ENCODE results near the gene SPAG16. TPM values are rescaled to one million over a fixed set of nuclear protein-coding genes. Genes with fewer than 3 reads are reported as not detected.

The SPAG16 gene
- total and polyA plus RNA-seq, 2 donors: 17.7 to 104 TPM

DNA sequence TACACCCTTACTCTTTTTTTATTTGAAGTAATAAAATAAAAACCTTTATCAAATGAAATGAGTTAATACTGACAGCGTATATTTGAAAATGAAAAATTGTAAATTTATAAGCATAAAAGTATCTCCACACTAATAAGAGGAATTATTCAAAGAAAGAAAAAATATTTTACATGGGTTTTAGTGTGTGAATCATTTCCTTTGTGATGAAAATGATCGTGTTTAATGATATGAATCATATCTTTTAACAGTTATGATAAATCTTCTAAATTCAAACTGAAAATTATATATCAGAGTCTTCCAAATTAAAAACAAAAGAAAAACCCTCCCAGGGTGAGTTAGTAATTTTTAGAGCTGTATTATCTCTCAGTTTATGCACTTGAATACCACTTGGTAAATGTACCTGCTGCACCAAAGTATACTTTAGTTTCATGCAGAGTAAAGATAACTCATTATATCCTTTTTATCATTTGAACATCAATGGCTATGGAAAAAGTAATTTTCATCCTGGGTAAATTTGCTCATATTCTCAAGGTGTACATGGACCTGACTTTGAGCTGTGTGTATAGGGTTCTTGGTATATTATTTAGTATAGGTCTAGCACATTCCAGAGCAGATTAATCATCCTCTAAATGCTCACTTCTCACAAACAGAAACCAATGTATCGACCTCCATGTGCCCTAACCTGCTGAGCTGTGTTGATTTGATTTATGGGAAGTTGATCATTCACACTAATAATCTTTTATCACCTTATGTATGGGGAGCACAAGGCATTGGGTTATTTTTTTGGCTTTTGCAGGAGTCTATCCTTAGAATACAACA lies 1027.9 kb downstream of the SPAG16 start:
- no peak overlapping the region for H3K27ac ChIP-seq (ENCODE audit: low read depth)
- no peak for DNase-seq (ENCODE audit: extremely low spot score)
- H3K36me3 ChIP-seq (ENCODE audit: insufficient read depth): no peaks in the 10 kb centered on the region
- H3K4me3 ChIP-seq (ENCODE audit: low read depth, low read length): no peak overlapping the region
- 58% methylated on average over 3 of the region's 3 CpGs for WGBS
- H3K4me1 ChIP-seq (ENCODE audit: insufficient read depth): no peaks in the 10 kb centered on the region

- DNase-seq (ENCODE audit: extremely low spot score): no peak
- Histone ChIP-seq H3K4me3 (ENCODE audit: low read depth, low read length) (no peak overlapping the region), H3K36me3 (ENCODE audit: insufficient read depth) (no peaks in the 10 kb centered on the region), H3K4me1 (ENCODE audit: insufficient read depth) (no peaks in the 10 kb centered on the region), H3K27ac (ENCODE audit: low read depth) (no peak overlapping the region)
- 88% methylated on average over 3 of the region's 3 CpGs for WGBS
These were observed 1031.1 kb downstream of the SPAG16 start for GRCh38 chr2:214315324-214315723.

- Histone ChIP-seq H3K4me1 (ENCODE audit: insufficient read depth) (no peaks in the 10 kb centered on the region), H3K36me3 (ENCODE audit: insufficient read depth) (no peaks in the 10 kb centered on the region), H3K27ac (ENCODE audit: low read depth) (no peak overlapping the region), H3K4me3 (ENCODE audit: low read depth, low read length) (no peak overlapping the region)
- DNase-seq (ENCODE audit: extremely low spot score): no peak
These were observed 1035.9 kb downstream of the SPAG16 start for GRCh38 chr2:214320211-214320610.

GRCh38 chr2:214322662-214323061 lies 1038.4 kb downstream of the SPAG16 start:
- Histone ChIP-seq H3K36me3 (ENCODE audit: insufficient read depth) (no peaks in the 10 kb centered on the region), H3K27ac (ENCODE audit: low read depth) (no peak overlapping the region), H3K4me3 (ENCODE audit: low read depth, low read length) (no peak overlapping the region), H3K4me1 (ENCODE audit: insufficient read depth) (no peaks in the 10 kb centered on the region)
- no peak for DNase-seq (ENCODE audit: extremely low spot score)
- 68% methylated on average over 3 of the region's 3 CpGs for WGBS

DNA sequence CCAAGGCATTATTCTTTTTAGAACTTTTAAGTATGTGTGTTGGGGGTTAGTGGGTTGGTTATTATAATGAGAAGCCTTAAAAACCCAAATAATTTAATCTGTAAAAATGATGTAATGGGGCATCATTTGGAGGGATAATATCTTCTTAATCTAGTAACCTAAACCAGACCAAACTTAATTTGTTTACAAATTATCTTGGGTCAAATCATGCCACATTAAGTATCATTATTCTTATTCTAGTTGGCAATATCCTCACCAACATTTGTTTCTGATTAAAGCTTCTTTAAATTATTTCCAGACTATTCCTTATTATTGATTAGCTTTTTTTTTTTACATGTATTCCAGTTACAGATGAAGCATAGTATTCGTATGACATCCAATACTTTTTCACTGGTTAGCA lies 1041.1 kb downstream of the SPAG16 start:
- H3K4me1 ChIP-seq (ENCODE audit: insufficient read depth): no peaks in the 10 kb centered on the region
- H3K27ac ChIP-seq (ENCODE audit: low read depth): no peak overlapping the region
- no peak overlapping the region for H3K4me3 ChIP-seq (ENCODE audit: low read depth, low read length)
- WGBS: 76% methylated on average over 1 of the region's 1 CpG
- DNase-seq (ENCODE audit: extremely low spot score): no peak
- H3K36me3 ChIP-seq (ENCODE audit: insufficient read depth): no peaks in the 10 kb centered on the region

GRCh38 chr2:214328941-214329340 lies 1044.7 kb downstream of the SPAG16 start:
- no peaks in the 10 kb centered on the region for H3K36me3 ChIP-seq (ENCODE audit: insufficient read depth)
- H3K27ac ChIP-seq (ENCODE audit: low read depth): no peak overlapping the region
- WGBS: 82% methylated on average over 3 of the region's 3 CpGs
- no peaks in the 10 kb centered on the region for H3K4me1 ChIP-seq (ENCODE audit: insufficient read depth)
- no peak overlapping the region for H3K4me3 ChIP-seq (ENCODE audit: low read depth, low read length)
- no peak for DNase-seq (ENCODE audit: extremely low spot score)

DNA sequence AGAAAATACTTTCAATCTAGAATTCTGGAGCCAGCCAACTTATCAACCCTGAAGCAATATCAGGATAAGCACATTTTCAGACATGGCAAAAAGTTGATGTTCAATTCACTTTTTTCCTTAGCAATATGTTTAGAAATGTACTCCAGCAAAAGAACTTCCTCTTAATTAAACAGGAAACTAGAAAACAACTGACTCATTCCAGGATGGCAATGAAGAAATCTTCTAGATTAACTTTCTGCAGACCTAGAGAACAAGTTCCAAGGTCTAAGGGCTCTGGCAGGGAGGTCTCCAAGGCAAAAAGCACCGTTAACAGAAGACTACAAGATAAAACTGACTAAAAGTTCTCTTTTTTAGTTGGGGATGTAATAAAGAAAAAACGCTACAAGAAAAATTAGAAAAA lies 1057.4 kb downstream of the SPAG16 start:
- no peaks in the 10 kb centered on the region for H3K36me3 ChIP-seq (ENCODE audit: insufficient read depth)
- H3K4me1 ChIP-seq (ENCODE audit: insufficient read depth): no peaks in the 10 kb centered on the region
- DNase-seq (ENCODE audit: extremely low spot score): no peak
- WGBS: 76% methylated on average over 2 of the region's 2 CpGs
- H3K4me3 ChIP-seq (ENCODE audit: low read depth, low read length): no peak overlapping the region
- H3K27ac ChIP-seq (ENCODE audit: low read depth): no peak overlapping the region

DNA sequence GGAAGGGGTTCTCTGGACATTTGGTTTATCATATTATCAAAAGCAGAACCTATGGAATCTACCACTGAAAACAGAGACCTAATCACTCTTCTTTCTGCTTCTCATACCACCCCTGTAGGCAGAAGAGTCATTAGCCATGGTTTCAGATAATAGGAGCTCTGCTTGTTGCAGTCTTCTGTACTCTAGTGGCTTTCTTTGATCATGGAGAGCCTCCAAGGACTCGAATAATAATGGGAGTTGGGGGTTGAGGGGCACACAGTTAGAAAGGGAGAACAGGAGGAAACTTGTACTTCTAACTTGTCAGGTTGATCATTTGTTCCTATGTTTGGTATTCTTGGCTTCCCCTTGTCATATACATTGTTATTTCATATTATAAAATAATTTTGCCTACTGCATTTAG lies 1074.2 kb downstream of the SPAG16 start:
- no peak for DNase-seq (ENCODE audit: extremely low spot score)
- H3K4me3 ChIP-seq (ENCODE audit: low read depth, low read length): no peak overlapping the region
- H3K36me3 ChIP-seq (ENCODE audit: insufficient read depth): no peaks in the 10 kb centered on the region
- H3K4me1 ChIP-seq (ENCODE audit: insufficient read depth): no peaks in the 10 kb centered on the region
- 55% methylated on average over 1 of the region's 1 CpG for WGBS
- no peak overlapping the region for H3K27ac ChIP-seq (ENCODE audit: low read depth)

- no peak for DNase-seq (ENCODE audit: extremely low spot score)
- H3K36me3 ChIP-seq (ENCODE audit: insufficient read depth): no peaks in the 10 kb centered on the region
- no peaks in the 10 kb centered on the region for H3K4me1 ChIP-seq (ENCODE audit: insufficient read depth)
- H3K27ac ChIP-seq (ENCODE audit: low read depth): no peak overlapping the region
- 88% methylated on average over 4 of the region's 4 CpGs for WGBS
- no peak overlapping the region for H3K4me3 ChIP-seq (ENCODE audit: low read depth, low read length)
These were observed 1076.9 kb downstream of the SPAG16 start for GRCh38 chr2:214361116-214361515.

- H3K36me3 ChIP-seq (ENCODE audit: insufficient read depth): no peaks in the 10 kb centered on the region
- 71% methylated on average over 1 of the region's 1 CpG for WGBS
- no peak overlapping the region for H3K4me3 ChIP-seq (ENCODE audit: low read depth, low read length)
- no peak for DNase-seq (ENCODE audit: extremely low spot score)
- no peak overlapping the region for H3K27ac ChIP-seq (ENCODE audit: low read depth)
- H3K4me1 ChIP-seq (ENCODE audit: insufficient read depth): no peaks in the 10 kb centered on the region
These were observed 1081.3 kb downstream of the SPAG16 start for GRCh38 chr2:214365549-214365948.

- DNase-seq (ENCODE audit: extremely low spot score): no peak
- WGBS: 58% methylated on average over 3 of the region's 3 CpGs
- Histone ChIP-seq H3K36me3 (ENCODE audit: insufficient read depth) (no peaks in the 10 kb centered on the region), H3K4me3 (ENCODE audit: low read depth, low read length) (no peak overlapping the region), H3K27ac (ENCODE audit: low read depth) (no peak overlapping the region), H3K4me1 (ENCODE audit: insufficient read depth) (no peaks in the 10 kb centered on the region)
These were observed 1082.9 kb downstream of the SPAG16 start for GRCh38 chr2:214367171-214367570.

GRCh38 chr2:214376618-214377285 lies 1092.5 kb downstream of the SPAG16 start:
- WGBS: 73% methylated on average over 7 of the region's 7 CpGs

GRCh38 chr2:214377286-214377624 lies 1093.0 kb downstream of the SPAG16 start:
- H3K27ac ChIP-seq (ENCODE audit: low read depth): no peak overlapping the region
- DNase-seq (ENCODE audit: extremely low spot score): no peak
- 88% methylated on average over 5 of the region's 5 CpGs for WGBS

More at GRCh38 chr2:214376618-214377285, 1092.5 kb downstream of the SPAG16 start:
- Histone ChIP-seq H3K4me3 (ENCODE audit: low read depth, low read length) (no peak overlapping the region), H3K27ac (ENCODE audit: low read depth) (no peak overlapping the region), H3K4me1 (ENCODE audit: insufficient read depth) (no peaks in the 10 kb centered on the region), H3K36me3 (ENCODE audit: insufficient read depth) (no peaks in the 10 kb centered on the region)
- no peak for DNase-seq (ENCODE audit: extremely low spot score)

DNA sequence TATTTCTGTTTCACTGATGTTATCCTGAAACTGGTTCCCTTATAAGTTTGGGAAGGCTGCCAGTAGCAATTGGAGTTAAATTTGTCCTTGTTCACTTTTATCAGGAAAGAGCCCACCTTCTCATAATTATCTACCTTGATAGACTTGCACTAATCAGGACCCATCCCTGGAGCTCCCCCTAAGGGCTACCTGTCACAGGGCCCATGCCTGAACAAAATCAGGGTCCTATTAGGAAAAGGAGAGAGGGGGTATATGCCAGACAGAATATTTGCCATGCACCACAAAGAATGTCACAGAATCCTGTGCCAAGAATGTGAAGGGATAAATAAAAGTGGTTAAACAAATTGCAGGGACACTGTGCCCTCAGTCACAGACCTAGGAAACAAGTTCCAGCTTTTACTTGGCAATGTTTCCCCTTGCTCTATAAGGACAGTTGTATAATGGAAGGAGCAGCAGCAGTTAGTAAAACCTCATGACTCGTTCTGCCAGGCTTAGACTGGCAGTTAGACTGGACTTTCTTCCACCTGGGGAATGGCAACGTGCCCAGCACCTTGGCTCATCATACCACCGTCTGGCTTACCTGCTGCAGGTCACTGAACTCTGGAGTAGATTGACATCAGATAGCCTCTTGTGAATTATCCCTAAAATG lies 1094.3 kb downstream of the SPAG16 start:
- no peak for DNase-seq (ENCODE audit: extremely low spot score)
- Histone ChIP-seq H3K4me3 (ENCODE audit: low read depth, low read length) (no peak overlapping the region), H3K27ac (ENCODE audit: low read depth) (no peak overlapping the region), H3K4me1 (ENCODE audit: insufficient read depth) (no peaks in the 10 kb centered on the region), H3K36me3 (ENCODE audit: insufficient read depth) (no peaks in the 10 kb centered on the region)
- whole genome bisulfite sequencing: 46% methylated on average over 3 of the region's 3 CpGs

More at GRCh38 chr2:214377286-214377624, 1093.0 kb downstream of the SPAG16 start:
- no peaks in the 10 kb centered on the region for H3K4me1 ChIP-seq (ENCODE audit: insufficient read depth)
- no peaks in the 10 kb centered on the region for H3K36me3 ChIP-seq (ENCODE audit: insufficient read depth)
- no peak overlapping the region for H3K4me3 ChIP-seq (ENCODE audit: low read depth, low read length)
